Heart left ventricle (tissue), 13 donors: ENCODE measurements around the gene HDAC8.

Experiments
- POLR2A ChIP-seq, 2 donors: fragments of 450-650 bp; IDR thresholded peaks; one replicate each; pipeline ENCODE4 v1.6.1; 2017; ENCODE audit warnings: antibody characterized with exemption in 2 of 2, mild to moderate bottlenecking in 2 of 2, moderate library complexity in 2 of 2
- TF ChIP-seq, protein P1 (sequence below), 12 donors: fragments of 200-600 bp; sonication (generic) in 4 of 12; IDR thresholded peaks; one replicate each; pipeline versions ENCODE4 v1.5.0 to v1.8.0; 2018 to 2022; ENCODE audit warnings: antibody characterized with exemption in 12 of 12, mild to moderate bottlenecking in 5 of 12
- donor health status: ischemic (EF 13 %, LVEDD 7.1; RV severe dilation, severe dysfunction).
- donor health status: DM: no; HTN: yes; CAD: no.
- donor health status: DM: no; HTN: no; CAD: no.
- donor health status: ischemic (EF 25% LVEDD 6.9; RV normal size, moderate dysfunction).
- donor health status: ischemic (EF 25% LVEDD 5.7; RV mildly dilated, moderate dysfunction).
- donor health status: ischemic (EF 35%, LVEDD 5.7; RV mildly dilated, moderate dysfunction).
- donor health status: nonischemic (EF 11% LVEDD 7.7; RV severe dilation, severe dysfunction).
- donor health status: DM: yes; HTN: yes; CAD: no.
- donor health status: PGD.
- donor health status: ischemic (EF 29% LVEDD 5.4; RV normal size, mild dysfunction).
- donor health status: nonischemic (EF 23%, LVEDD 6.1; RV moderate dilation, normal function).

DNA sequence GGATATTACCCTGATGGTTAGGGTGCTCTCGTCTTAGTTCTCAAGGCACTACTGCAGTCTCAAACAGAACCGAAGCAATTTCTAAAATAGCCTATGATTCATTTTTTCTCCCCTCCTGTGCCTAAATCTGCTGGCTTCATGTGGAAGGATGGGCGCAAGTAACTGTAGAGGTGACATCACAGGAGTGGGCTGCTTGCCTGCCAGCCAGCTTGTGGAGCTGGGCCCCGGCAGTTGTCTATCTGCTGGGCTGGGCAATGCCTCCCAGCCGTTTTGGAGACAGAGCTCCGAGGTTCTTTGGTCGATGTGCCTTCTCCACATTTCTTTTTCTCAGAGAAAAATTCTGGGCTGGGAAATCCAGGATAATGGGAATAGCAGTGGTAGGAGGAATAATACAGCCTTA, 232.6 kb downstream of the HDAC8 start:
- TF ChIP-seq, protein P1, sequence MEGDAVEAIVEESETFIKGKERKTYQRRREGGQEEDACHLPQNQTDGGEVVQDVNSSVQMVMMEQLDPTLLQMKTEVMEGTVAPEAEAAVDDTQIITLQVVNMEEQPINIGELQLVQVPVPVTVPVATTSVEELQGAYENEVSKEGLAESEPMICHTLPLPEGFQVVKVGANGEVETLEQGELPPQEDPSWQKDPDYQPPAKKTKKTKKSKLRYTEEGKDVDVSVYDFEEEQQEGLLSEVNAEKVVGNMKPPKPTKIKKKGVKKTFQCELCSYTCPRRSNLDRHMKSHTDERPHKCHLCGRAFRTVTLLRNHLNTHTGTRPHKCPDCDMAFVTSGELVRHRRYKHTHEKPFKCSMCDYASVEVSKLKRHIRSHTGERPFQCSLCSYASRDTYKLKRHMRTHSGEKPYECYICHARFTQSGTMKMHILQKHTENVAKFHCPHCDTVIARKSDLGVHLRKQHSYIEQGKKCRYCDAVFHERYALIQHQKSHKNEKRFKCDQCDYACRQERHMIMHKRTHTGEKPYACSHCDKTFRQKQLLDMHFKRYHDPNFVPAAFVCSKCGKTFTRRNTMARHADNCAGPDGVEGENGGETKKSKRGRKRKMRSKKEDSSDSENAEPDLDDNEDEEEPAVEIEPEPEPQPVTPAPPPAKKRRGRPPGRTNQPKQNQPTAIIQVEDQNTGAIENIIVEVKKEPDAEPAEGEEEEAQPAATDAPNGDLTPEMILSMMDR (IDR thresholded peaks at IDR 0.05), result no peak
- no peak for TF ChIP-seq POLR2A (IDR thresholded peaks at IDR 0.05)
